Endothelial cell of umbilical vein (primary cell): Measurements from ENCODE around the gene CRYL1. TPM values are rescaled to one million over a fixed set of nuclear protein-coding genes. Genes with fewer than 3 reads are reported as not detected.

Experiments used
- BruUV-seq: library from RNA; stranded (reverse); fragments of 400-500 nt; replicated peaks from 2 replicates; lab custom pipeline; 2021; lab: Mats Ljungman, UMichigan
- CTCF ChIA-PET: fragments of 300-600, 350-600 bp; sonication (Branson Sonifier 250); formaldehyde crosslinking; loops from one replicate; lab custom pipeline; 2021; ENCODE audit warnings: antibody characterized with exemption, inconsistent platforms; lab: Charles Lee
- POLR2A ChIA-PET: fragments of 300-600, 350-600 bp; sonication (Branson Sonifier 250); formaldehyde crosslinking; loops from one replicate; lab custom pipeline; 2021; ENCODE audit warnings: antibody characterized with exemption, inconsistent platforms; lab: Charles Lee
- DNase-seq: peaks from one replicate; pipeline ENCODE4 v3.0.0-alpha.2; 2011; ENCODE audit warnings: low read depth, low spot score
- FAIRE-seq: peaks from 2 replicates; lab custom pipeline; 2011; peaks lifted over from hg19 to GRCh38; lab: Jason Lieb, UNC
- H2AFZ ChIP-seq: 2 replicates; pipeline ENCODE4 v1.6.0; 2012; ENCODE audit warnings: low read depth, low read length, control low read depth, inconsistent platforms
- H3K27ac ChIP-seq: 2 replicates; pipeline ENCODE4 v1.5.1; 2011; ENCODE audit warnings: low read depth, mild to moderate bottlenecking, control low read depth, low read length, moderate library complexity; ENCODE audit not compliant: insufficient read depth
- H3K27me3 ChIP-seq, 2 experiments: 2 replicates each; pipeline versions ENCODE4 v1.6.0 to v1.6.1; 2011; ENCODE audit warnings: low read length in 2 of 2, mixed read lengths in 1 of 2; ENCODE audit not compliant: control insufficient read depth in 2 of 2, insufficient read depth in 2 of 2
- H3K36me3 ChIP-seq, 2 experiments: 2 replicates in 1 of 2; 3 replicates in 1 of 2; pipeline ENCODE4 v1.5.1; 2011; ENCODE audit warnings: low read length in 2 of 2, mild to moderate bottlenecking in 1 of 2, moderate library complexity in 1 of 2; ENCODE audit not compliant: control insufficient read depth in 2 of 2, insufficient read depth in 2 of 2; ENCODE audit errors: extremely low read depth in 1 of 2
- H3K4me1 ChIP-seq: 3 replicates; pipeline ENCODE4 v1.5.1; 2011; ENCODE audit warnings: mild to moderate bottlenecking, low read length; ENCODE audit not compliant: control insufficient read depth, insufficient read depth; ENCODE audit errors: extremely low read depth
- H3K4me2 ChIP-seq: 2 replicates; pipeline ENCODE4 v1.6.1; 2011; ENCODE audit warnings: low read length, control low read depth, mixed read lengths; ENCODE audit not compliant: insufficient read depth
- H3K4me3 ChIP-seq, 3 experiments: fragments of 200-600 bp in 1 of 3; sonication (generic), shearing (Covaris generic) in 1 of 3; replicated peaks in 1 of 3; 2 replicates each; pipeline ENCODE4 v1.5.1; 2011 to 2016; ENCODE audit warnings: control low read depth in 3 of 3, low read length in 3 of 3, mild to moderate bottlenecking in 2 of 3, inconsistent platforms in 1 of 3, low read depth in 1 of 3, moderate library complexity in 1 of 3; ENCODE audit not compliant: insufficient read depth in 1 of 3
- H3K79me2 ChIP-seq: 2 replicates; pipeline ENCODE4 v1.6.0; 2012; ENCODE audit warnings: low read length, inconsistent platforms; ENCODE audit not compliant: control insufficient read depth, insufficient read depth
- H3K9ac ChIP-seq: replicated peaks from 2 replicates; pipeline ENCODE3; 2011; ENCODE audit warnings: low read length, control low read depth; ENCODE audit not compliant: insufficient read depth; ENCODE audit errors: extremely low read depth
- H3K9me1 ChIP-seq: replicated peaks from 3 replicates; pipeline ENCODE4 v1.6.0; 2011; ENCODE audit warnings: mild to moderate bottlenecking, low read length; ENCODE audit not compliant: control insufficient read depth, insufficient read depth; ENCODE audit errors: extremely low read depth
- H3K9me3 ChIP-seq: replicated peaks from 2 replicates; pipeline ENCODE4 v1.5.1; 2012; ENCODE audit warnings: low read length, inconsistent platforms; ENCODE audit not compliant: control insufficient read depth, insufficient read depth
- H4K20me1 ChIP-seq: replicated peaks from 2 replicates; pipeline ENCODE3; 2011; ENCODE audit warnings: mild to moderate bottlenecking, low read length; ENCODE audit not compliant: control insufficient read depth, insufficient read depth; ENCODE audit errors: extremely low read depth
- CTCF ChIP-seq, 2 donors: IDR thresholded peaks; 1 replicate in 1 of 2; 2 replicates in 1 of 2; pipeline ENCODE4 v1.5.1; 2011; ENCODE audit warnings: low read length in 2 of 2, mild to moderate bottlenecking in 2 of 2, moderate library complexity in 2 of 2, control low read depth in 1 of 2, inconsistent platforms in 1 of 2, low read depth in 1 of 2; ENCODE audit not compliant: insufficient read depth in 1 of 2; ENCODE audit errors: extremely low read depth in 1 of 2
- EZH2 ChIP-seq: IDR thresholded peaks from 2 replicates; pipeline ENCODE4 v1.6.1; 2012; ENCODE audit warnings: borderline replicate concordance, low read depth, mild to moderate bottlenecking, moderate library complexity, low read length, inconsistent platforms; ENCODE audit not compliant: severe bottlenecking
- FOS ChIP-seq: IDR thresholded peaks from 2 replicates; pipeline ENCODE4 v1.6.1; 2011; ENCODE audit warnings: mild to moderate bottlenecking, low read length, moderate library complexity, borderline replicate concordance; ENCODE audit not compliant: insufficient read depth
- GATA2 ChIP-seq: IDR thresholded peaks from 2 replicates; pipeline ENCODE4 v1.7.0; 2011; ENCODE audit warnings: low read depth, mild to moderate bottlenecking, moderate library complexity, mixed read lengths, low read length; ENCODE audit not compliant: insufficient read length, insufficient read depth
- JUN ChIP-seq: IDR thresholded peaks from 2 replicates; pipeline ENCODE4 v1.6.1; 2011; ENCODE audit warnings: borderline replicate concordance, low read depth; ENCODE audit not compliant: insufficient read length, insufficient read depth
- MAX ChIP-seq: IDR thresholded peaks from 2 replicates; pipeline ENCODE4 v1.6.1; 2011; ENCODE audit not compliant: insufficient read depth, insufficient read length
- MYC ChIP-seq: IDR thresholded peaks from one replicate; pipeline ENCODE4 v1.6.1; 2011; ENCODE audit warnings: mild to moderate bottlenecking, low read depth, low read length
- POLR2A ChIP-seq: IDR thresholded peaks from 2 replicates; pipeline ENCODE4 v1.6.1; 2012; ENCODE audit warnings: low read depth, mild to moderate bottlenecking, control low read depth, low read length
- POLR2AphosphoS5 ChIP-seq: IDR thresholded peaks from 2 replicates; pipeline ENCODE4 v1.6.1; 2012; ENCODE audit warnings: low read depth, mild to moderate bottlenecking, control low read depth, low read length, moderate library complexity; ENCODE audit not compliant: insufficient read depth
- dilution Hi-C: fragments of 300-500 bp; cut with MboI; formaldehyde crosslinking; loops from one replicate; pipeline ENCODE4 v1.15.0; 2019; ENCODE audit warnings: low sequenced_read_pairs; ENCODE audit not compliant: extremely low pct_ligation_motif_present
- intact Hi-C: fragments of 100-400 bp; cut with micrococcal nuclease; formaldehyde crosslinking; loops from one replicate; pipeline ENCODE4 v1.10.0; 2022
- polyA plus RNA-seq, 4 experiments: library from polyadenylated mRNA; depleted of rRNA in 3 of 4; stranded (reverse) in 3 of 4; unstranded in 1 of 4; fragments of >200 nt; gene quantifications; 2 replicates each; pipeline versions ENCODE4 v1.2.1 to v1.2.3, GENCODE V29; 2011 to 2012; ENCODE audit warnings: missing spikeins in 1 of 4
- total RNA-seq: library from RNA; stranded (reverse); gene quantifications from 2 replicates; pipeline ENCODE4 v1.2.3, GENCODE V29; 2021

Gene CRYL1
- total and polyA plus RNA-seq, 2 donors (not counting 3 experiments of a cell fraction or from before 2014, with no cell fraction given) = 13.9 to 39.0 TPM

- ChIA-PET POLR2A (no interaction called here), CTCF (interaction anchor here (1.3 kb wide), 1 partner anchor 9 kb away, joined by 3 read pairs; no protein-coding TSS in a partner anchor)
- H3K27ac ChIP-seq = no peak overlapping the region
- TF ChIP-seq POLR2AphosphoS5 = no peak
- TF ChIP-seq CTCF (IDR thresholded peaks at IDR 0.05; ENCODE audit: extremely low read depth in 1 of 2, insufficient read depth in 1 of 2, low read depth in 1 of 2, low read length in 2 of 2) = no peak
- TF ChIP-seq JUN = no peak
- TF ChIP-seq MYC = no peak
- no peak for TF ChIP-seq MAX
- no peak for TF ChIP-seq GATA2
- TF ChIP-seq EZH2 = no peak
- no peak for TF ChIP-seq POLR2A
- no peak for TF ChIP-seq FOS
- no peak overlapping the region for H2AFZ ChIP-seq
- FAIRE-seq (no peak), DNase-seq (no peak)
- no peaks in the 10 kb centered on the region for H4K20me1 ChIP-seq
- no TSS peak for BruUV-seq
- intact Hi-C loops (no loop called here), dilution Hi-C loops (no loop called here)
- no peaks in the 10 kb centered on the region for H3K79me2 ChIP-seq
- no peaks in the 10 kb centered on the region for H3K36me3 ChIP-seq
- H3K4me1 ChIP-seq = no peaks in the 10 kb centered on the region
- no peaks in the 10 kb centered on the region for H3K9me3 ChIP-seq
- no peaks in the 10 kb centered on the region for H3K9me1 ChIP-seq
- H3K4me3 ChIP-seq = no peak overlapping the region
- H3K4me2 ChIP-seq = no peak overlapping the region
- H3K27me3 ChIP-seq = no peaks in the 10 kb centered on the region
- H3K9ac ChIP-seq = no peak overlapping the region
Observed at GRCh38 chr13:20426766-20427448, 98.8 kb downstream of the CRYL1 start.
